Mesodermal cell (in vitro differentiated cells): ENCODE measurements around the gene CCDC30.
"Not testable (repeated sequence)": the region's sequence is repeated elsewhere in the genome, so short reads cannot be mapped to it uniquely, and the experiment has no call there.

Experiments used
- H3K27ac ChIP-seq: 2 replicates; pipeline ENCODE4 v1.7.0; 2013; ENCODE audit warnings: mild to moderate bottlenecking, low read depth, low read length, moderate library complexity; ENCODE audit not compliant: severe bottlenecking
- H3K36me3 ChIP-seq: 2 replicates; pipeline ENCODE4 v1.7.1; 2013; ENCODE audit warnings: mild to moderate bottlenecking, low read length, moderate library complexity; ENCODE audit not compliant: control insufficient read depth, insufficient read depth
- H3K4me1 ChIP-seq: one replicate; pipeline ENCODE4 v1.7.1; 2013; ENCODE audit warnings: mild to moderate bottlenecking, low read length; ENCODE audit not compliant: insufficient read depth, control insufficient read depth, poor library complexity, severe bottlenecking
- H3K4me3 ChIP-seq: 2 replicates; pipeline ENCODE4 v1.7.0; 2013; ENCODE audit warnings: low read length, control low read depth, mild to moderate bottlenecking; ENCODE audit not compliant: insufficient read depth, poor library complexity, severe bottlenecking; ENCODE audit errors: extremely low read depth
- H3K9me3 ChIP-seq: 2 replicates; pipeline ENCODE4 v1.7.1; 2013; ENCODE audit warnings: mild to moderate bottlenecking, low read length, moderate library complexity; ENCODE audit not compliant: control insufficient read depth
- WGBS, 2 experiments: methylation state at CpG; one replicate each; pipeline ENCODE4 v1.1.5; 2013; ENCODE audit warnings: missing lambda C conversion rate in 2 of 2; ENCODE audit not compliant: insufficient coverage in 2 of 2; 5-methylcytosine and 5-hydroxymethylcytosine counted together

The CCDC30 gene

DNA sequence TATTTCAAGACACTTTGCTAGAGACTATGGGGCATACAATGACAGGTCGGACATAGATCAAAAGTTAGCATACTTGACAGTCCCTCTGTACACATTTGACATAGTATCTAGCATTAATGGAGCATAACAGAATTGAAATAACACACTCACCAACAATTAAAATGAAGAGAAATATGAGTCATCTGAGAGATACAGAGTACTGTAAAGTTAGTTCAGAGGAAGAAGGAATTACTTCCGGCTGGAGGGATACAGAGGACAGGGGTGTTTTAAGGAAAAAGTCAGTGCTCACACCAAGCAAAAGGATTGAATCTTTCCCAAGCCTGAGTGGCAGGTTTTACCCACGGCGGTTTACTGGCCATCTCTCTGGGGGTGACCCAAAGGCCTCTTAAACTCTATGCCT, 9.7 kb upstream of the CCDC30 start:
- Histone ChIP-seq H3K27ac (no peak overlapping the region), H3K9me3 (no peaks in the 10 kb centered on the region), H3K4me1 (peaks cover 7% of the 10 kb centered on the region), H3K36me3 (peaks cover 5% of the 10 kb centered on the region), H3K4me3 (no peak overlapping the region)
- WGBS, 2 experiments: 86 to 95% methylated on average over 1 to 4 of the region's 4 CpGs

DNA sequence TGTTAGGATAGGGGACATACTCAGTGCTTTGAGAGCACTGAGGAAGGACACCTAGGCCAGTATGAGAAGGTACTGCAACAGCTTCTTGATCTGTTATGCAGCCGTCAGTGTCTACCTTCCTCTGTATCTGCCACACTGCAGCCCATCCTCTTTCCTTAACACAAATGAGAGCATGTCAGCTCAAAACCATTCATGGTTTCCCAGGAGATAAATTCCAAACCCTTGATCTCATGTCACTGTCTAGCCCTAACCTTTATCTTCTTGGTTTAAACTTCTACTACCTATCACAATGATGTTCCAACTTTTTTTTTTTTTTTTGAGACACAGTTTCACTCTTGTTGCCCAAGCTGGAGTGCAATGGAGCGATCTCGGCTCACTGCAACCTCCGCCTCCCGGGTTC, 8.7 kb upstream of the CCDC30 start:
- Histone ChIP-seq H3K9me3 (no peaks in the 10 kb centered on the region), H3K4me1 (peaks cover 7% of the 10 kb centered on the region), H3K4me3 (no peak overlapping the region), H3K27ac (no peak overlapping the region), H3K36me3 (peaks cover 15% of the 10 kb centered on the region)
- 93 to 94% methylated on average over 5 of the region's 5 CpGs for WGBS, 2 experiments

DNA sequence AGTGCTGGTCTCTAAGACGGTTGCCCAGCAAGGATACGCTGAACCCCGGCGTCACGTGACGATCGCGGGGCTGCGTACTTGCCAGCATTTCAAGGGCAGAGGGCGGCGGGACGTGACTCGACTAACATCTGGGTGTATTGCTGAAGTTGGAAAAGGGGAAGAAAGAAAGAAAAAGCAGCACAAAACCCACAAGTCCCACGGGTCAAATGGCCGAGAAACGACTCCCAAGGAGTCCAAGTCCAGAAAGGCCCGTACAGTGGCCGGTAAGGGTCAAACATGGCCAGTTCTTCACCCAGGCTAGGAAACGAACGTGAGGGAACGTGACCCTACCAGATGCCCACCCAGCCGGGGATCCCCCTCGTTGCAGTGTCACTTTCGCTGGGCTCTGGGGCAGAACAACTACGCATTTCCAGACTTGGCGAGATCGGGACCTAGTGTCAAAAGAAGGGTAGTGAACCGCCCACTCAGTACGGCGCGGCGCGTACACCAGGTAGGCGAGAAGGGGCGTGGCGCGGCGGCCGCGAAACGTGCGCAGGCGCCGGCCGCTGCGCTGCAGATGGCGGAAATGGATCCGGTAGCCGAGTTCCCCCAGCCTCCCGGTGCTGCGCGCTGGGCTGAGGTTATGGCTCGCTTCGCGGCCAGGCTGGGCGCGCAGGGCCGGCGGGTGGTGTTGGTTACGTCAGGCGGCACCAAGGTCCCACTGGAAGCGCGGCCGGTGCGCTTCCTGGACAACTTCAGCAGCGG, 6.9 kb upstream of the CCDC30 start, which contains the start of the genes PPCS and ZMYND12:
PPCS (plus strand) TSS at position 534 of the 744 bp plus-strand sequence; CDS start at position 557, 23 bp downstream.
ZMYND12 (minus strand) TSS at position 13 of the 744 bp plus-strand sequence. CDS start 25 bp downstream, outside the sequence.
- H3K27ac ChIP-seq: peak within 1 kb of the TSS; percentile 87
- WGBS, 2 experiments: 2 to 3% methylated on average over 50 to 53 of the region's 66 CpGs
- peaks cover 32% of the 10 kb centered on the region for H3K36me3 ChIP-seq
- no peaks in the 10 kb centered on the region for H3K9me3 ChIP-seq
- H3K4me1 ChIP-seq: peaks cover 7% of the 10 kb centered on the region
- H3K4me3 ChIP-seq: peak within 1 kb of the TSS; percentile 65

DNA sequence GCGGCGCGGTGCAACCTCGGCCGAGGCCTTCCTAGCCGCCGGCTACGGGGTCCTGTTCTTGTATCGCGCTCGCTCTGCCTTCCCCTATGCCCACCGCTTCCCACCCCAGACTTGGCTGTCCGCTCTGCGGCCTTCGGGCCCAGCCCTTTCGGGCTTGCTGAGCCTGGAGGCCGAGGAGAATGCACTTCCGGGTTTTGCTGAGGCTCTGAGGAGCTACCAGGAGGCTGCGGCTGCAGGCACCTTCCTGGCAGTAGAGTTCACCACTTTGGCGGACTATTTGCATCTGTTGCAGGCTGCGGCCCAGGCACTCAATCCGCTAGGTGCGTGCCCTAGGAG, 6.4 kb upstream of the CCDC30 start:
- Histone ChIP-seq H3K4me3 (peak overlapping the region; percentile 65), H3K9me3 (no peaks in the 10 kb centered on the region), H3K27ac (peak overlapping the region; percentile 87), H3K4me1 (peaks cover 7% of the 10 kb centered on the region), H3K36me3 (peaks cover 33% of the 10 kb centered on the region)
- 4 to 7% methylated on average over 22 to 23 of the region's 23 CpGs for WGBS, 2 experiments

DNA sequence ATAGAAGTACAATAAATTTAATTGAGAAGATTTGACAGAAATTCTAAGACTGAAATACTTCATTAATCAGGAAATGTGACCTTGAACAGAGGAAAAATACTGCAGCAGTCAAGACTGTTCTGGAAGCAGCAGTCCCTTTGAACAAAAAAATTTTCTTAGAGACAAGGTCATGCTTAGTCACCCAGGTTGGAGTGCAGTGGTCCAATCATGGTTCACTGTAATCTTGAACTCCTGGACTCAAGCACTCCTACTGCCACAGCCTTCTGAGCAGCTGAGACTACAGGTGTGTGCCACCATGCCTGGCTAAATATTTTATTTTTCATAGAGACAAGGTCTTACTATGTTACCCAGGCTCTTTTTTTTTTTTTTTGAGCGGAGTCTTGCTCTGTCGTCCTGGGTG, 1.9 kb upstream of the CCDC30 start:
- WGBS, 2 experiments: 90% methylated on average over 1 of the region's 2 CpGs; no CpG with 5 or more reads in 1 of the 2 experiments
- Histone ChIP-seq H3K27ac (no peak overlapping the region), H3K36me3 (peaks cover 33% of the 10 kb centered on the region), H3K4me1 (peaks cover 13% of the 10 kb centered on the region), H3K4me3 (no peak overlapping the region), H3K9me3 (no peaks in the 10 kb centered on the region)

DNA sequence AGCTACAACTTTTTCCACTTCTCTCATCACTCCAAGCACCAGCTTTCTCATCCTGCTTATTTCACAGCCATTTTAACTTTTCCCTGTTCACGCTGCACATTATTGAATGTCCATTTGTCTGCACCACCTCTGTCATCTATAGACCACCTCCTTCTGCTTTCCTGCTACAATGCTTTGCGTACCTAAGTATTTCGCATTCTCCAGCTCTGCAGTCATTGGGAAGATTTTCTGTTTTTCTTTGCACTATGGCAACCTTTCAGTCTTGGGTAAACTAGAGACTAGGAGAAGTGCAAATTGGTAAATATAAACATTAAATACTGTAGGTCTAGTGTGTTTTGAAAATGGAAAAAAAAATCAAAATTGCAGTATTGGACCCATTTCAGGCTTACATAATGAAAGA, 835 bp downstream of the CCDC30 start:
- Histone ChIP-seq H3K36me3 (peaks cover 23% of the 10 kb centered on the region), H3K27ac (no peak overlapping the region), H3K9me3 (no peaks in the 10 kb centered on the region), H3K4me1 (peaks cover 9% of the 10 kb centered on the region), H3K4me3 (no peak overlapping the region)
- 89 to 90% methylated on average over 3 of the region's 3 CpGs for WGBS, 2 experiments

DNA sequence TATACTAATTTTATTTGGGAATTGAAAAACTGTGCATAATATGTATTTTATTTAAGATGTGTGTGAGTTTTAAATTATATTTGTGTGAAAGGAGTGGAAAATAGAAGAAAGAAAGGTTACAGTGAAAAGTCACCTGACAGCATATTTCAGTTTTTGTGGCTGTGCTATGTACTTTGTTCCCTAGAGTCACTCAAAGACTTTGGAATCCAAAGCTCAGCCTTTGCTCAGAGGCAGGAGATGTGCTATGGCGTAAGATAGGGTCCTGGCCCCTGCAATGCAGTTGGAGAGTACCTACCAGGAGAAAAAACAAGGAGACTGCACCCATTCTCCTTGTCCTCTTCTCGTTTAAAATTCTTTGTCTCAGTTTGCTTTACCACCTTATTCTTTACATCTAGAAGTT, 2.9 kb downstream of the CCDC30 start:
- H3K9me3 ChIP-seq: no peaks in the 10 kb centered on the region
- H3K27ac ChIP-seq: no peak overlapping the region
- H3K36me3 ChIP-seq: peaks cover 3% of the 10 kb centered on the region
- peaks cover 9% of the 10 kb centered on the region for H3K4me1 ChIP-seq
- no peak overlapping the region for H3K4me3 ChIP-seq
- WGBS, 2 experiments: 100% methylated on average over 1 of the region's 2 CpGs

DNA sequence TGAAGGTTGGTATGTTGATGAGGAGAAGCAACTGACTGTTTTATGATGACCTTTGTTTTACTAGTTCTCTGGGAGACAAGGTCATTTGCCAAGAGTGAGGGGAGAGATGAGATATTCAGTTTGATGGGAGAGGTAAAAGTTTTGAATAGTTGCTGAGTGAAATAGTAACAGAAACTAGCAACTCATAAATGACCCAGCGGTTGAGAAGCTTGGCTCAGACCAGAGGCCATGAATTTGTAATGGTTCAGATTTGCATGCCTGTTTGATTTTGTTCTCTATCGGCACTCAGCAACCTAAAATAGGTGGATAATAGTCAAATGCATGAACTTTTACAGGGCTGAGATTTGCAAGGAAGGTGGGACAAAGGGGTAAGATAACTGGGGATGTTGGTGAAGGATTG, 6.6 kb downstream of the CCDC30 start:
- Histone ChIP-seq H3K27ac (no peak overlapping the region), H3K4me1 (no peaks in the 10 kb centered on the region), H3K9me3 (no peaks in the 10 kb centered on the region), H3K36me3 (no peaks in the 10 kb centered on the region), H3K4me3 (no peak overlapping the region)
- WGBS, 2 experiments: 90% methylated on average over 2 of the region's 2 CpGs; no CpG with 5 or more reads in 1 of the 2 experiments

DNA sequence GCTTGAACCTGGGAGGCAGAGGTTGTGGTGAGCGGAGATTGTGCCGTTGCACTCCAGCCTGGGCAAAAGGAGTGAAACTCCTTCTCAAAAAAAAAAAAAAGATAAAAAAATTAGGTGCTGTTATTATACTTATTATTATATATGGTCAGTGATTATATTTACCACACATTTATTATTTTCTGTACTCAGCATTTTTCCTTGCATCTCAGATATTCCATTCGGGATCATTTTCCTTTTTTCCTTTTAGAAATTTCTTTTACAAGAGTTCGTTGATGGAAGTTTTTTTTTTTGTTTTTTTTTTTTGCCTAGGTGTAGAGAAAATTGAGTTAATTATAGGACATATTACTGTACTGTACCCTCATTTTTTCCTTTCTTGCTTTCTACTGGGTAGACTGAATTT, 13.5 kb downstream of the CCDC30 start:
- WGBS, 2 experiments: no CpG with 5 or more reads among the region's 4 CpGs
- H3K36me3 ChIP-seq: no peaks in the 10 kb centered on the region
- no peaks in the 10 kb centered on the region for H3K9me3 ChIP-seq
- no peak overlapping the region for H3K27ac ChIP-seq
- no peak overlapping the region for H3K4me3 ChIP-seq
- no peaks in the 10 kb centered on the region for H3K4me1 ChIP-seq

DNA sequence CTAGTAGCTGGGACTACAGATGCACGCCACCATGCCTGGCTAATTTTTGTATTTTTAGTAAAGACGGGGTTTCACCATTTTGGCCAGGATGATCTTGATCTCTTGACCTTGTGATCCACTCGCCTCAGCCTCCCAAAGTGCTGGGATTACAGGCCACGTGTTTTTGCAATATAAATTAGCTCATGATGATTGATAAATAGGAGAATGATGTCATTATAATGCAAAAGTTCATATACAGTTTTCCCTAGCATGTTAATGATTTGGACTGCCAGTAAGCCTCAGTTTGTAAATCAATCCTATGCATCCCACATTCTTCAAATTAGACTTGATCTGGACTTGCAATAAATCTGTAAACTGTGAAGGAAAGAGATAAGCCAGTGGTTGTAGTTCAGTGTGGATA, 14.3 kb downstream of the CCDC30 start:
- not testable (repeated sequence) for H3K36me3 ChIP-seq, H3K4me3 ChIP-seq, H3K27ac ChIP-seq, H3K9me3 ChIP-seq, H3K4me1 ChIP-seq
- 84 to 97% methylated on average over 3 of the region's 4 CpGs for WGBS, 2 experiments

DNA sequence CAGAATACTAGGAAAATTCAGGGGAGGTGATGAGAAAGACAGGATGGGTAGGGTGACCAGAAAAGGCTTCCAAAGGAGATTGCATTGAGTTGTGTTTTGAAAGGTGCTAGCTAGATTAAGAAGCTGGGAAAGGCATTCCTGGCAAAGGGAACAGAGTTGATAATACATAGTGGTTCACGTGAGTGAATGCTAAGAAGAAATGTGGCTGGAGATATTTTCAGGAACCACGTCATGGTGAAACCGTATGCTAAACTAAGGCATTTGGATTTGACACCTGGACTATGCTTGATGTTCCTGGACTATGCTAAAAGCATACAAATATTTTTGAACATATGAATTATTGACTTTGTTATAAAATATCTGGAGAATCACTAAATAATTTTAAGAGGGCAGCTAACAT, 14.7 kb downstream of the CCDC30 start:
- H3K4me1 ChIP-seq: no peaks in the 10 kb centered on the region
- H3K36me3 ChIP-seq: no peaks in the 10 kb centered on the region
- no peaks in the 10 kb centered on the region for H3K9me3 ChIP-seq
- H3K27ac ChIP-seq: no peak overlapping the region
- H3K4me3 ChIP-seq: no peak overlapping the region
- 86 to 93% methylated on average over 2 to 3 of the region's 3 CpGs for WGBS, 2 experiments
